NT2/D1 (cell line): ENCODE data around the gene SCN10A.

Experiments used
- SUZ12 ChIP-seq: IDR thresholded peaks from 2 replicates; pipeline ENCODE4 v1.6.1; 2011; ENCODE audit not compliant: insufficient read length, insufficient read depth; ENCODE audit errors: extremely low read depth
- YY1 ChIP-seq: IDR thresholded peaks from 2 replicates; pipeline ENCODE4 v1.6.1; 2011; ENCODE audit not compliant: insufficient read length, insufficient read depth
- ZNF274 ChIP-seq: IDR thresholded peaks from 2 replicates; pipeline ENCODE4 v1.6.1; 2011; ENCODE audit warnings: mild to moderate bottlenecking, low read depth, low read length

DNA sequence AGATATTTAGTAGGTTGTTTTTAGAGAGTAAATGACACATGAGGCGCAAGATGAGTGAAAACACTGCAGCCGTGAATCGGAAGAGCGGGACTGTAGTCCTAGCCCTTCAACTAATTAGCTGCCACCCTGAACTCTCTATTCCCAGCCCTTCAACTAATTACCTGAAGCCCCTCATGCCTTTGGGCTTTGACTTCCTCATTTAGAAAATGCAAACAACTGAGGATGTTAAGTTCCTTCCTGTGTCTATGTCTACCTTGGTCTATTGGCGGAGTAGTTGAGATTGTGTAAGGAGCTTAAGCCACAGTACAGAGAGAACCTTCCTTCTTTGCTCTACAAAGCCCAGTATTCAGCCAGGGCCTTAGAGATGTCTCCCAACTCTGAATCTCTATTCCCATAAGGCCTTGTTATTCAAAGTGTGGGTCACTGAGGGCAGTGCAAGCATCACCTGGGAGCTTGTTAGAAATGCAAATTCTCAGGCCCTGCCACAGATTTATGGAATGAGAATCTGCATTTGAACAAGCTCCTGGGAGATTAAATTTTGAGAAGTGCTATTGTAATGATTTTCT lies 94.7 kb downstream of the SCN10A start:
- TF ChIP-seq SUZ12 (no peak), ZNF274 (no peak), YY1 (no peak)
